GM21526 (cell line): ENCODE data around the gene UBE3B.
A peak's percentile ranks its signal among the peaks of the same experiment; 100 is the strongest.

Experiments used
- ATAC-seq: cut with Tn5 transposase; IDR thresholded peaks from one replicate; pipeline ENCODE4 v1.9.1; 2021; ENCODE audit warnings: moderate library complexity; ENCODE audit not compliant: unreplicated experiment, low FRiP score

UBE3B gene

GRCh38 chr12:109567967-109568366 lies 90.5 kb downstream of the UBE3B start:
- no peak for ATAC-seq

GRCh38 chr12:109568486-109568885 lies 91.1 kb downstream of the UBE3B start:
- ATAC-seq, result no peak

- ATAC-seq, result no peak
These were observed 94.5 kb downstream of the UBE3B start for GRCh38 chr12:109571773-109572505.

GRCh38 chr12:109572506-109572845 lies 95.0 kb downstream of the UBE3B start:
- no peak for ATAC-seq

- peak; percentile 90 for ATAC-seq
These were observed 95.8 kb downstream of the UBE3B start, which contains the start of the genes MMAB and MVK for GRCh38 chr12:109573029-109573913. TSS of gene MMAB (minus strand) at chr12:109573504. CDS start at chr12:109573480, 24 bp downstream. TSS of gene MVK (plus strand) at chr12:109573794. CDS start at chr12:109574823, 1,029 bp downstream.

- ATAC-seq, result no peak
These were observed 96.4 kb downstream of the UBE3B start for GRCh38 chr12:109573914-109574244.

- ATAC-seq, result no peak
These were observed 98.2 kb downstream of the UBE3B start for GRCh38 chr12:109575683-109576082.

GRCh38 chr12:109577311-109577710 lies 99.9 kb downstream of the UBE3B start:
- no peak for ATAC-seq

- ATAC-seq, result no peak
These were observed 101.0 kb downstream of the UBE3B start for GRCh38 chr12:109578330-109578927.

- ATAC-seq, result no peak
These were observed 102.2 kb downstream of the UBE3B start for GRCh38 chr12:109579639-109580038.

- no peak for ATAC-seq
These were observed 102.8 kb downstream of the UBE3B start for GRCh38 chr12:109580272-109580671.

GRCh38 chr12:109580684-109581333 lies 103.4 kb downstream of the UBE3B start:
- ATAC-seq, result no peak

- no peak for ATAC-seq
These were observed 103.9 kb downstream of the UBE3B start for GRCh38 chr12:109581334-109581691.

- no peak for ATAC-seq
These were observed 104.4 kb downstream of the UBE3B start for GRCh38 chr12:109581856-109582255.

- no peak for ATAC-seq
These were observed 105.2 kb downstream of the UBE3B start for GRCh38 chr12:109582636-109583035.

- no peak for ATAC-seq
These were observed 106.3 kb downstream of the UBE3B start for GRCh38 chr12:109583733-109584132.
